ENCODE results near the gene PLB1. TPM values are rescaled to one million over a fixed set of nuclear protein-coding genes. Genes with fewer than 3 reads are reported as not detected.

PLB1 gene
- total RNA-seq, 2 donors from 2014 or later = 7.4 to 9.6 TPM

- no peaks in the 10 kb centered on the region for H3K9me3 ChIP-seq
- 91% methylated on average over 5 of the region's 5 CpGs for WGBS
- H3K4me3 ChIP-seq = no peak overlapping the region
- H3K27ac ChIP-seq = no peak overlapping the region
- TF ChIP-seq, protein P1, sequence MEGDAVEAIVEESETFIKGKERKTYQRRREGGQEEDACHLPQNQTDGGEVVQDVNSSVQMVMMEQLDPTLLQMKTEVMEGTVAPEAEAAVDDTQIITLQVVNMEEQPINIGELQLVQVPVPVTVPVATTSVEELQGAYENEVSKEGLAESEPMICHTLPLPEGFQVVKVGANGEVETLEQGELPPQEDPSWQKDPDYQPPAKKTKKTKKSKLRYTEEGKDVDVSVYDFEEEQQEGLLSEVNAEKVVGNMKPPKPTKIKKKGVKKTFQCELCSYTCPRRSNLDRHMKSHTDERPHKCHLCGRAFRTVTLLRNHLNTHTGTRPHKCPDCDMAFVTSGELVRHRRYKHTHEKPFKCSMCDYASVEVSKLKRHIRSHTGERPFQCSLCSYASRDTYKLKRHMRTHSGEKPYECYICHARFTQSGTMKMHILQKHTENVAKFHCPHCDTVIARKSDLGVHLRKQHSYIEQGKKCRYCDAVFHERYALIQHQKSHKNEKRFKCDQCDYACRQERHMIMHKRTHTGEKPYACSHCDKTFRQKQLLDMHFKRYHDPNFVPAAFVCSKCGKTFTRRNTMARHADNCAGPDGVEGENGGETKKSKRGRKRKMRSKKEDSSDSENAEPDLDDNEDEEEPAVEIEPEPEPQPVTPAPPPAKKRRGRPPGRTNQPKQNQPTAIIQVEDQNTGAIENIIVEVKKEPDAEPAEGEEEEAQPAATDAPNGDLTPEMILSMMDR (IDR thresholded peaks at IDR 0.05) = no peak
- TF ChIP-seq POLR2AphosphoS5 (IDR thresholded peaks at IDR 0.05) (no peak), POLR2A (IDR thresholded peaks at IDR 0.05) (no peak)
- no peaks in the 10 kb centered on the region for H3K27me3 ChIP-seq (replicated peaks; ENCODE audit: insufficient read depth)
- no peak for DNase-seq (ENCODE audit: low spot score)
- H3K4me1 ChIP-seq (replicated peaks) = no peaks in the 10 kb centered on the region
- no peaks in the 10 kb centered on the region for H3K36me3 ChIP-seq
- intact Hi-C loops (cut with DNase I) = no loop called here
Observed at GRCh38 chr2:28676152-28676835, 180.4 kb downstream of the PLB1 start.

GRCh38 chr2:28678175-28678855 is 182.5 kb downstream of the PLB1 start:
- TF ChIP-seq POLR2A (IDR thresholded peaks at IDR 0.05) (no peak), POLR2AphosphoS5 (IDR thresholded peaks at IDR 0.05) (no peak)
- TF ChIP-seq, protein P1 (IDR thresholded peaks at IDR 0.05) = no peak
- no peaks in the 10 kb centered on the region for H3K36me3 ChIP-seq
- H3K4me1 ChIP-seq (replicated peaks) = no peaks in the 10 kb centered on the region
- WGBS = 67% methylated on average over 11 of the region's 11 CpGs
- no peaks in the 10 kb centered on the region for H3K27me3 ChIP-seq (replicated peaks; ENCODE audit: insufficient read depth)
- no peak for DNase-seq (ENCODE audit: low spot score)
- intact Hi-C loops (cut with DNase I) = no loop called here
- H3K4me3 ChIP-seq = no peak overlapping the region
- H3K27ac ChIP-seq = no peak overlapping the region
- no peaks in the 10 kb centered on the region for H3K9me3 ChIP-seq

DNA sequence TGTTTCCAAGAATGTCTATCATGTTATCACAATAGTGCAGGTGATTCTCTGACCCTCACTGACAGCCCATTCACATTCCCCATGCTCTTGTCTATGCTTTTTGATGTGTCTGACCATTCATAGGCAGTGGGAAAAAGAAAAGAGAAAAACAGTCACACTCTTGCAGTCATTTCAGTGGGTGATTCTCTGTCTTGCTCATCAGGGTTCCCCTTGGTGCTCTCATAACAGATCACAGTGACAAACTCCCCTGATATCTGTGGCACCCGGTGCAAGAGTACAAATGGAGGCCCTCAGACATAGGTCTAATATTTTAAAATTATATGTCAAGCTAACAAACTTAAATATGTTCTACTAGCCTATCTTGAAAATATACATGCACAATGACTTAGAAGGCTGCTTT is 183.1 kb downstream of the PLB1 start:
- H3K27me3 ChIP-seq (replicated peaks; ENCODE audit: insufficient read depth) = no peaks in the 10 kb centered on the region
- no peak for DNase-seq (ENCODE audit: low spot score)
- 82% methylated on average over 1 of the region's 1 CpG for WGBS
- peaks cover 3% of the 10 kb centered on the region for H3K4me1 ChIP-seq (replicated peaks)
- H3K36me3 ChIP-seq = no peaks in the 10 kb centered on the region
- TF ChIP-seq POLR2A (IDR thresholded peaks at IDR 0.05) = no peak
- TF ChIP-seq, protein P1 (IDR thresholded peaks at IDR 0.05) = no peak
- no peak for TF ChIP-seq POLR2AphosphoS5 (IDR thresholded peaks at IDR 0.05)
- H3K9me3 ChIP-seq = no peaks in the 10 kb centered on the region
- no peak overlapping the region for H3K4me3 ChIP-seq
- no peak overlapping the region for H3K27ac ChIP-seq
- intact Hi-C loops (cut with DNase I) = no loop called here

DNA sequence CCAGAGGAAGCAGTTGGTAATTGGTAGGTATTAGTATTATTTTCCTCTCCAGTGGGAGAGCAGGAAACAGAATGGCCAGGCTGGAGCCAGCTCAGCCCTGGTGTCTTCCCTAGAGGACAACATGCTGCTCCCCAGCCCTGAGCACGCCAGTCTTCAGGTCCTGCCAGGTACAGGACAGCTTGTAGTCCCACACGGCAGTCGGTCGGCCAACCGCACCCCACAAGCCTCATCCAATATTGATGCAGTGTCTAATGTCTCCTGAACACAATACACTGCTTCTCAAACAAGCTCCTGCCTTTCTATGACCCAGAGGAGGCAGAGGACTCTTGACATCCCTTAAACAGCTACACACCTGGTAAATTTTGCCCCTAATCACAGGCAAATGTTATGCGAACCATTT is 184.8 kb downstream of the PLB1 start:
- H3K4me3 ChIP-seq = no peak overlapping the region
- H3K4me1 ChIP-seq (replicated peaks) = peaks cover 3% of the 10 kb centered on the region
- no peak for DNase-seq (ENCODE audit: low spot score)
- TF ChIP-seq, protein P1 (IDR thresholded peaks at IDR 0.05) = no peak
- TF ChIP-seq POLR2A (IDR thresholded peaks at IDR 0.05) = no peak
- no peak for TF ChIP-seq POLR2AphosphoS5 (IDR thresholded peaks at IDR 0.05)
- intact Hi-C loops (cut with DNase I) = no loop called here
- no peaks in the 10 kb centered on the region for H3K36me3 ChIP-seq
- WGBS = 92% methylated on average over 6 of the region's 6 CpGs
- no peak overlapping the region for H3K27ac ChIP-seq
- no peaks in the 10 kb centered on the region for H3K27me3 ChIP-seq (replicated peaks; ENCODE audit: insufficient read depth)
- no peaks in the 10 kb centered on the region for H3K9me3 ChIP-seq

DNA sequence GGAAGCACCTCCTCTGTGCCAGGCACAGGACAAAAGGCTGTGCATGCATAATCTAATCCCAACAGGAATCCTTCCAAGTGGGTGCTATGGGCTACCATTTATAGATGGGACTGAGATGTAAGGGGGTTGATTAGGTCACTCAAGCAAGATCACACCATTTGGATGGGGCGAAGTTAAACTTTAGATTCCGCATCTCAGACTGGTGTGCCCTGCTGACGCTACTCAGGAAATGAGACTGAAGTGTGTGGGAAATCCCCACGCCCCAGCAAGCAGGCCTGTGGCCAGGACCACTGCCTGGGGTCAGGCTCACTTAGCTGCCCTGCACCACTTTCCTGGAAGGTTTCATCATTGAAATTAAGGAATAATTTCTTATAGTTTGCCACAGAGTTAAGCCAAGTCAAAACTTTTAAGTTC is 185.3 kb downstream of the PLB1 start:
- Histone ChIP-seq H3K36me3 (no peaks in the 10 kb centered on the region), H3K4me3 (no peak overlapping the region), H3K27ac (no peak overlapping the region), H3K4me1 (replicated peaks) (peaks cover 3% of the 10 kb centered on the region), H3K9me3 (no peaks in the 10 kb centered on the region), H3K27me3 (replicated peaks; ENCODE audit: insufficient read depth) (no peaks in the 10 kb centered on the region)
- 62% methylated on average over 4 of the region's 4 CpGs for WGBS
- TF ChIP-seq POLR2AphosphoS5 (IDR thresholded peaks at IDR 0.05) (no peak), POLR2A (IDR thresholded peaks at IDR 0.05) (no peak)
- TF ChIP-seq, protein P1 (IDR thresholded peaks at IDR 0.05) = no peak
- intact Hi-C loops (cut with DNase I) = no loop called here
- no peak for DNase-seq (ENCODE audit: low spot score)

Measured in prostate gland (tissue), 2 donors.